ENCODE measurements around the gene FKBP1B. TPM values are rescaled to one million over a fixed set of nuclear protein-coding genes. Genes with fewer than 3 reads are reported as not detected.
"Not testable (repeated sequence)": the region's sequence is repeated elsewhere in the genome, so short reads cannot be mapped to it uniquely, and the experiment has no call there.

Gene FKBP1B
- total RNA-seq, 1 donor from 2014 or later, result 38.1 TPM

- no peaks in the 10 kb centered on the region for H3K36me3 Mint-ChIP-seq (ENCODE audit: unreplicated experiment)
- H3K4me1 Mint-ChIP-seq (ENCODE audit: low read depth, unreplicated experiment), result no peaks in the 10 kb centered on the region
- TF ChIP-seq CTCF (IDR thresholded peaks at IDR 0.05; ENCODE audit: partially characterized antibody, unreplicated experiment), result no peak
- no peak for DNase-seq
- H3K27me3 Mint-ChIP-seq (ENCODE audit: unreplicated experiment), result no peaks in the 10 kb centered on the region
- H3K4me3 Mint-ChIP-seq (ENCODE audit: unreplicated experiment), result no peak overlapping the region
- H3K27ac Mint-ChIP-seq (ENCODE audit: unreplicated experiment), result no peak overlapping the region
- no peaks in the 10 kb centered on the region for H3K9me3 Mint-ChIP-seq (ENCODE audit: unreplicated experiment)
Observed at GRCh38 chr2:24038786-24039499, 10.6 kb upstream of the FKBP1B start.

DNA sequence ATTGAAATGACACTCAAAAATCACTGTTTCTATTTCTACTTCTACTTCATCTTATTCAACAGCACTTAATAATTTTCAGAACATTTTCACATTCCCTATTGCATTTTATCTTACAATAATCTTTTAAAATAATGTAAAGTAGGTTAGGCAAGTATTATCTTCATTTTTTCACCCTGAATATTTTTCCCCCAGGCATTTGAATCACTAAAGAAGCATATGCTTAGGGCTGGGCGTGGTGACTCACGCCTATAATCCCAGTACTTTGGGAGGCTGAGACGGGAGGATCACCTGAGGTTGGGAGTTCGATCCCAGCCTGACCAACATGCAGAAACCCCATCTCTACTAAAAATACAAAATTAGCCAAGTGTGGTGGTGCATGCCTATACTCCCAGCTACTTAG, 9.0 kb upstream of the FKBP1B start:
- H3K27ac Mint-ChIP-seq (ENCODE audit: unreplicated experiment), result no peak overlapping the region
- H3K4me1 Mint-ChIP-seq (ENCODE audit: low read depth, unreplicated experiment), result peaks cover 2% of the 10 kb centered on the region
- H3K36me3 Mint-ChIP-seq (ENCODE audit: unreplicated experiment), result no peaks in the 10 kb centered on the region
- H3K27me3 Mint-ChIP-seq (ENCODE audit: unreplicated experiment), result no peaks in the 10 kb centered on the region
- DNase-seq, result no peak
- no peak overlapping the region for H3K4me3 Mint-ChIP-seq (ENCODE audit: unreplicated experiment)
- no peak for TF ChIP-seq CTCF (IDR thresholded peaks at IDR 0.05; ENCODE audit: partially characterized antibody, unreplicated experiment)
- H3K9me3 Mint-ChIP-seq (ENCODE audit: unreplicated experiment), result peaks cover 2% of the 10 kb centered on the region

DNA sequence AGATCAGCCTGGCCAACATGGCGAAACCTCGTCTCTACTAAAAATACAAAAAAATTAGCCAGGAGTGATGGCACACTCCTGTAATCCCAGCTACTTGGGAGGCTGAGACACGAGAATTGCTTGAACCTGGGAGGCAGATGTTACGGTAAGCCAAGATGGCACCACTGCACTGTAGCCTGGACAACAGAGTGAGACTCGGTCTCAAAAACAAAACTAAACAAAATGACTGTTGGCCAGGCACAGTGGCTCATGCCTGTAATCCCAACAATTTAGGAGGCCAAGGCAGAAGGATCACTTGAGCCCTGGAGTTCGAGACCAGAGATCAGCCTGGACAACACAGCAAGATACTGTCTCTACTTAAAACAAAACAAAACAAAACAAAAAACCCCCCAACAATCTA, 6.4 kb upstream of the FKBP1B start:
- peaks cover 13% of the 10 kb centered on the region for H3K4me1 Mint-ChIP-seq (ENCODE audit: low read depth, unreplicated experiment)
- not testable (repeated sequence) for H3K4me3 Mint-ChIP-seq (ENCODE audit: unreplicated experiment); H3K27me3 Mint-ChIP-seq (ENCODE audit: unreplicated experiment); H3K27ac Mint-ChIP-seq (ENCODE audit: unreplicated experiment); H3K9me3 Mint-ChIP-seq (ENCODE audit: unreplicated experiment); DNase-seq; H3K36me3 Mint-ChIP-seq (ENCODE audit: unreplicated experiment)

GRCh38 chr2:24045511-24046508, 3.7 kb upstream of the FKBP1B start:
- no peak for DNase-seq
- peaks cover 9% of the 10 kb centered on the region for H3K9me3 Mint-ChIP-seq (ENCODE audit: unreplicated experiment)
- no peaks in the 10 kb centered on the region for H3K36me3 Mint-ChIP-seq (ENCODE audit: unreplicated experiment)
- peaks cover 5% of the 10 kb centered on the region for H3K27me3 Mint-ChIP-seq (ENCODE audit: unreplicated experiment)
- H3K27ac Mint-ChIP-seq (ENCODE audit: unreplicated experiment), result no peak overlapping the region
- H3K4me3 Mint-ChIP-seq (ENCODE audit: unreplicated experiment), result peak overlapping the region; percentile 100
- peaks cover 13% of the 10 kb centered on the region for H3K4me1 Mint-ChIP-seq (ENCODE audit: low read depth, unreplicated experiment)
- no peak for TF ChIP-seq CTCF (IDR thresholded peaks at IDR 0.05; ENCODE audit: partially characterized antibody, unreplicated experiment)

GRCh38 chr2:24046599-24046929, 3.0 kb upstream of the FKBP1B start:
- Mint-ChIP-seq H3K27ac (ENCODE audit: unreplicated experiment) (no peak overlapping the region), H3K4me3 (ENCODE audit: unreplicated experiment) (peak overlapping the region; percentile 100), H3K36me3 (ENCODE audit: unreplicated experiment) (no peaks in the 10 kb centered on the region), H3K4me1 (ENCODE audit: low read depth, unreplicated experiment) (peaks cover 13% of the 10 kb centered on the region), H3K9me3 (ENCODE audit: unreplicated experiment) (peaks cover 9% of the 10 kb centered on the region), H3K27me3 (ENCODE audit: unreplicated experiment) (peaks cover 5% of the 10 kb centered on the region)
- DNase-seq, result no peak
- TF ChIP-seq CTCF (IDR thresholded peaks at IDR 0.05; ENCODE audit: partially characterized antibody, unreplicated experiment), result no peak
